ENCODE data around the gene ARHGAP44.

Gene ARHGAP44

DNA sequence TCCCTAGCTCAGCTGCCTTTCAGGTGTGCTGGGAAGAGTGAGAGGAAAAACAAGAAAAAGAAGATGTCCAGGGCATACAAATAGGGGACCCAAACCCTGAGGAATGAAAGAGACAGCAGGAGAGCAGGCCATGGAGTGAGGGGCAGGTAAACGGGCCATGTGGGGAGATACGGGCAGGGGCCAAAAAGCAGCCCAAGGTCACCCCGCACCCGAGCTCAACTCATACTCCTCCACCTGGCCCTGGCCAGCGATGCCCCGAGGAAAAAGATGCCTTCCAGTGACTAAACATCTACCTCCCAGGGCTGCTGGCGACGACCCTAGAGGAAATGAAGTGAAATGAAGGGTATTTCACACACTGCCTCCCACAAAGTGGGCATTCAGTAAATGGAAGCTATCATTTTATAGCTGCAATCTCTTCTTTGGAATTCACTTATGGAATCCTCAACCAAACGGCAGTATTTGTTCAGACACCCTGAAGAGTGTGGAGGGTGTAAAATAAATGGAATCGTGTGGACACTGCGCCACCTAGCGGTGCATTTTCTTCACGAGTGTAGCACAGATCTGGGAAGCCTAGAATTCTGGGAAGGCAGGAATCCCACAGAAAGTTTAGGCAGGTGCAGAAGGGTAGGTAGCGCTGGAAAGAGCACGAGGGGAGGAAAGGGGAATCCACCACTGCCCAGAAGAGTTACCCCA lies 213.6 kb downstream of the ARHGAP44 start:
- DNase-seq (ENCODE audit: low read depth) = no peak
- TF ChIP-seq, protein P1, sequence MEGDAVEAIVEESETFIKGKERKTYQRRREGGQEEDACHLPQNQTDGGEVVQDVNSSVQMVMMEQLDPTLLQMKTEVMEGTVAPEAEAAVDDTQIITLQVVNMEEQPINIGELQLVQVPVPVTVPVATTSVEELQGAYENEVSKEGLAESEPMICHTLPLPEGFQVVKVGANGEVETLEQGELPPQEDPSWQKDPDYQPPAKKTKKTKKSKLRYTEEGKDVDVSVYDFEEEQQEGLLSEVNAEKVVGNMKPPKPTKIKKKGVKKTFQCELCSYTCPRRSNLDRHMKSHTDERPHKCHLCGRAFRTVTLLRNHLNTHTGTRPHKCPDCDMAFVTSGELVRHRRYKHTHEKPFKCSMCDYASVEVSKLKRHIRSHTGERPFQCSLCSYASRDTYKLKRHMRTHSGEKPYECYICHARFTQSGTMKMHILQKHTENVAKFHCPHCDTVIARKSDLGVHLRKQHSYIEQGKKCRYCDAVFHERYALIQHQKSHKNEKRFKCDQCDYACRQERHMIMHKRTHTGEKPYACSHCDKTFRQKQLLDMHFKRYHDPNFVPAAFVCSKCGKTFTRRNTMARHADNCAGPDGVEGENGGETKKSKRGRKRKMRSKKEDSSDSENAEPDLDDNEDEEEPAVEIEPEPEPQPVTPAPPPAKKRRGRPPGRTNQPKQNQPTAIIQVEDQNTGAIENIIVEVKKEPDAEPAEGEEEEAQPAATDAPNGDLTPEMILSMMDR (IDR thresholded peaks at IDR 0.05; ENCODE audit: low read depth, low read length, missing control alignments) = peak; percentile 74
- no peak overlapping the region for H3K4me3 ChIP-seq (ENCODE audit: low read depth, low read length)

DNA sequence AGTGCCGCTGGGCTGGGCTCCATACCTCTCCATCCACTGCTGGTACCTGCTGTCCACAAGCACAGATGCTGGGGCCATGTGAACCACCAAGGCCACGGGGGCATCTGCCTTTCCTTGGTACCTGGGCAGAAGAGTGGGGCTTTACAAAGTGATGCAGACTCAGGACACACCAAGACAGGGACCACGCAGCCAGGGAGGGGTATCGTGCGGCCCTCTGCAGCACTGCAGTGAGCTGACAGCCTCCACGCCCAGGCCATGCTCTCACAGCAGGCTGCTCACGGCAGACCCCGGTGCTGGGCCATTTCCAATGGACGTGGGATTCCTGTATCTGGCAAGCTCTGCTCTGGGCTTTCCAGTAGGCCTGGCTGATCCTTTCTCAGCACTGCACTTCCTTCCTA lies 214.2 kb downstream of the ARHGAP44 start:
- TF ChIP-seq, protein P1 (IDR thresholded peaks at IDR 0.05; ENCODE audit: low read depth, low read length, missing control alignments) = no peak
- DNase-seq (ENCODE audit: low read depth) = no peak

DNA sequence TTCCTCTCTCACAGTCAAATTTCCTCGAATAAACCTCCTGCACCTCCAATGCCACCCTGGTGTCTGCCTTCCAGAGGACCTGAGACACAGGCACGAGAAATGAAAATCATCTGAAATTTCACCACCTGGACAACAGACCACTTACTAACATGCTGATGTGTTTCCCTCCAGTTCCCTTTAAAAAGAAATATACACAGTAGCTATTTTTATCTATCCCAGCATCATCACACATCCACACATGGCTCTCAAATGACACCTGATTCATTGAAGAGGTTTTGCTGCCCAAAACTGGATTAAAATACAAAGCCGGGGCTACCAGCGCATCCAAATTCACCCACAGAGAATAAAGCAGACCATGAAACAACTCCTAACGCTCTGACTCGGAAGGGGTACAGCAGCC lies 214.6 kb downstream of the ARHGAP44 start:
- TF ChIP-seq, protein P1 (IDR thresholded peaks at IDR 0.05; ENCODE audit: low read depth, low read length, missing control alignments) = no peak
- no peak overlapping the region for H3K4me3 ChIP-seq (ENCODE audit: low read depth, low read length)
- no peak for DNase-seq (ENCODE audit: low read depth)

More for the DNA sequence above, 214.2 kb downstream of the ARHGAP44 start:
- H3K4me3 ChIP-seq (ENCODE audit: low read depth, low read length) = no peak overlapping the region

DNA sequence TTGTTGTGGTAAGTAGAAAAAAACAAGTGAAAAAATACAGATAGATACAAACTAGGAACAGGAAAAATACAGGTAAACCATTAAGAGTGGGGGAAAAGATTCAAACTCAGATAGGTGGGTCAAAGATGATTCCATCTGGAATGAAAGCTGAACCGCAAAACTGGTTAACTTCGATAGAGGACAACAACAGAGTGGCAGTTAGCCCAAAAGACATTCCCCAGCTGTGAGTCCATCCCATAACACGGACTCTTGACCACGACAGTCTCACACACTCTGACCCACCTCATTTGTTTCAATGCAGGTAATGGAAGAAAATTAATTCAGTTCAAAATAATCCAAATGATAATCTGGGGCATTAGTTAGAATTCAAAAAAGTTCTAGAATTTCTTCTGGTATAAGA lies 215.0 kb downstream of the ARHGAP44 start:
- DNase-seq (ENCODE audit: low read depth) = no peak
- H3K4me3 ChIP-seq (ENCODE audit: low read depth, low read length) = no peak overlapping the region
- TF ChIP-seq, protein P1 (IDR thresholded peaks at IDR 0.05; ENCODE audit: low read depth, low read length, missing control alignments) = no peak

DNA sequence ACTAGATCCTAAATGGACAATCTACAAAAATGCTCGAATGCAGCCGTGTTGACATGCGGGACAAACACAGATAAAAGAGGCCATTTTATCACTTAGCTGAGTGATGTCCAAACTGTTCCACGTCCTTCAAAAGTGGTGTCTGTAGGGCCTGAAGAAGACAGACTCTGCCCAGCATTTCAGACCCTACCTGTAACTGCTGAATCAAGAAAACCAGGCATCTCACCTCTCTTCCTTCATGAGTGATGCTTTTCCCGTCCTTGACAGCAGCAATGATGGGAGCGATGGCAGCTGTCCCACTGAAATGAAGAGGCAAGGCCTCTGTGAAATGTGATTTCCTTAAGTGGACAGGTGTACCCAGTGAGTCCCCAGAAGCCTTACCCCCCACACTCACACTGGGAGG lies 216.2 kb downstream of the ARHGAP44 start:
- DNase-seq (ENCODE audit: low read depth) = no peak
- TF ChIP-seq, protein P1 (IDR thresholded peaks at IDR 0.05; ENCODE audit: low read depth, low read length, missing control alignments) = no peak
- no peak overlapping the region for H3K4me3 ChIP-seq (ENCODE audit: low read depth, low read length)

DNA sequence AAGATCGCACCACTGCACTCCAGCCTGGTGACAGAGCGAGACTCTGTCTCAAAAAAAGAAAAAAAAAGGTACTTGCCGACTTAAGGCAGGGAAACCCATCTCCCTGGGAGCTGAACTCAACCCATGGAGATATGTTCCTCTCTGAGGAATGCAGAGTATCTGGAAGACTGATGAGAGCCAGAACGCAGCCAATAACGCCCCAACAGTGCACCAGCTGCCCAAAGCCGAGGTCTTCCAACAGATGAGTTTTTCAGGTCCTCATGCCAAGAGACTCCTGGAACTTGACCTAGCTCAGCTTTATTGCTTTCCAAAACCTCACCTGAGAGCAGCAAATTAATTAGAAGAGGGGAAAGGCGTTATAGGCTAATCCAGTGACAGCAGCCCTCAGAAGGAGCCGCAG lies 219.2 kb downstream of the ARHGAP44 start:
- H3K4me3 ChIP-seq (ENCODE audit: low read depth, low read length) = no peak overlapping the region
- TF ChIP-seq, protein P1 (IDR thresholded peaks at IDR 0.05; ENCODE audit: low read depth, low read length, missing control alignments) = no peak
- no peak for DNase-seq (ENCODE audit: low read depth)

DNA sequence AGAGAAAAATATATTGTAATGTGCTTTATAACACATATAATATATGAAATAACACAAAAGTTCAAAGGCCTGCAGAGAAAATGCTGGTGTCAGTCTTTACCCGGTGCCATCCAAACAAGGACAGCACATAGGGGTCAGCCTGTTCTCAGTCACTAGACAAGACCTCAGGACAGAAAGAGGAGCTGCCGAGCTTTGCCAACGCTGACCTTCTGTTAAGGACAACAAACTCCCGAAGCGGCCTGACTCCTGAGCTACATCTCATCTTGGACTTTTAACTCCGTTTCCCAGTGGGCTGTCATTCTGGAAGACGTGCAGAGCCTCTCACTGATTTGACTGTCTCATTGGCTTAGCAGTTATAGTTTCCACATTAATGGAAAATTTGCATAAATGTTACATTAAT lies 221.7 kb downstream of the ARHGAP44 start:
- DNase-seq (ENCODE audit: low read depth) = no peak
- TF ChIP-seq, protein P1 (IDR thresholded peaks at IDR 0.05; ENCODE audit: low read depth, low read length, missing control alignments) = no peak
- H3K4me3 ChIP-seq (ENCODE audit: low read depth, low read length) = no peak overlapping the region

All from GM12864 (cell line).